VCaP (cell line): ENCODE data around the gene HRH1.

Experiments
- H3K27ac ChIP-seq: fragments of 450-650 bp; 2 replicates; pipeline ENCODE4 v1.5.1; 2017
- TF ChIP-seq, protein P1 (sequence below): fragments of 450-650 bp; conservative IDR thresholded peaks from 2 replicates; pipeline ENCODE4 v1.5.1; 2017; ENCODE audit warnings: mild to moderate bottlenecking, moderate library complexity

HRH1 gene

GRCh38 chr3:11305509-11305908, 151.2 kb downstream of the HRH1 start:
- H3K27ac ChIP-seq, result no peak overlapping the region
- TF ChIP-seq, protein P1, sequence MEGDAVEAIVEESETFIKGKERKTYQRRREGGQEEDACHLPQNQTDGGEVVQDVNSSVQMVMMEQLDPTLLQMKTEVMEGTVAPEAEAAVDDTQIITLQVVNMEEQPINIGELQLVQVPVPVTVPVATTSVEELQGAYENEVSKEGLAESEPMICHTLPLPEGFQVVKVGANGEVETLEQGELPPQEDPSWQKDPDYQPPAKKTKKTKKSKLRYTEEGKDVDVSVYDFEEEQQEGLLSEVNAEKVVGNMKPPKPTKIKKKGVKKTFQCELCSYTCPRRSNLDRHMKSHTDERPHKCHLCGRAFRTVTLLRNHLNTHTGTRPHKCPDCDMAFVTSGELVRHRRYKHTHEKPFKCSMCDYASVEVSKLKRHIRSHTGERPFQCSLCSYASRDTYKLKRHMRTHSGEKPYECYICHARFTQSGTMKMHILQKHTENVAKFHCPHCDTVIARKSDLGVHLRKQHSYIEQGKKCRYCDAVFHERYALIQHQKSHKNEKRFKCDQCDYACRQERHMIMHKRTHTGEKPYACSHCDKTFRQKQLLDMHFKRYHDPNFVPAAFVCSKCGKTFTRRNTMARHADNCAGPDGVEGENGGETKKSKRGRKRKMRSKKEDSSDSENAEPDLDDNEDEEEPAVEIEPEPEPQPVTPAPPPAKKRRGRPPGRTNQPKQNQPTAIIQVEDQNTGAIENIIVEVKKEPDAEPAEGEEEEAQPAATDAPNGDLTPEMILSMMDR, result no peak

DNA sequence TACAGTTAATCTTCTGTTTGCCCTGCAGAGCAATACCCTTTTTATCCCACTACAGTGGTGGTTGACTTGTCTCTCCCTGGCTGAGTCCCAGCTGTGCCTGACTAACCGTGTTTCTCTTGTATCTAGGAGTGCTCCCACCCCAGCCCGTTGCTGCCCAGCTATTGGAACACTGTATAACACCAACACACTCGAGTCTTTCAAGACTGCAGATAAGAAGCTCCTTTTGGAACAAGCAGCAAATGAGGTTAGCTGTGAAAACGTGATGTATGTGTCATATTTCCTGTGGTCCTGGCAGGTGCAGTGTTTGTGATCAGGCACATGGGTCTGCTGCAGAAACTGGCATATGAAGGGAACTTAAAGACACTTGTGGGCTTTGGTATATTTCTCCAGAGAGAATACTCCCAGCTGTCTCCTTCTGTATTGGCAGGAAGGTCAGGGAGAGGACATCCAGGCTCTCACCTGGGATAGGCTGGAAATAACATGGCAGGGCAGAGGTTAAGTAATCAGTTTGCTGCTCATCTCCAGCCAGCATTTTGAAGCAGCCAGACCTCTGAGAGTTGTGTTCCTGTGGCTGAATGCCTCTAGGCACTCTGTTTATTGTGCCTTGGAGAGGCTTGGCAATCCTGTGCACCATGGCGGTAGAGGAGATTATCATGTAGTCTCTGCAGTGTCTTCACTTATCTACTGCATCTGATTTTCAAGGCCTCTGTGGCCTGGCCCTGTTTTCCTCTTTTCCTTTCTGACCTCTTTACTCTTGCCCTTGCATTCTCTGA, 152.7 kb downstream of the HRH1 start:
- no peak overlapping the region for H3K27ac ChIP-seq
- TF ChIP-seq, protein P1, result no peak

- TF ChIP-seq, protein P1, result no peak
- no peak overlapping the region for H3K27ac ChIP-seq
These were observed 153.6 kb downstream of the HRH1 start for GRCh38 chr3:11307830-11308432.

DNA sequence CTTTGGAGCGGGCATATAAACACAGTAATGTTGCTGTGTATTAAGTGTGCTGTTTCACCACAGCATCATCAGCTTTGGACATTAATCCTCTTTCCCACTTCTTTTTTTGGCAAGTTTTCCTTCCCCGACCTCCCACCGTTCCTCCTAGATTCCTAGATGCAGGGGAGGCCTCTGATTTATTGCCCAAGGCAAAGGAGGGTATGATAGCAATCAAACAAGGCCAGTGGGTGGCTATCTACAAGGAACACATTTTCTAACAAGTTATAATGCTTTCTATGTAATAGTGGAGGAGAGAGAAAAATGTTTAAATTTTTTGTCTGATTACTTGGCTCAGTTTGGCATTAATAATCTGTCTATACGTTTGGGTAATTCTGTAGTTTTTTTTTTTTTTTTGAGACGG, 156.0 kb downstream of the HRH1 start:
- TF ChIP-seq, protein P1, result no peak
- no peak overlapping the region for H3K27ac ChIP-seq

DNA sequence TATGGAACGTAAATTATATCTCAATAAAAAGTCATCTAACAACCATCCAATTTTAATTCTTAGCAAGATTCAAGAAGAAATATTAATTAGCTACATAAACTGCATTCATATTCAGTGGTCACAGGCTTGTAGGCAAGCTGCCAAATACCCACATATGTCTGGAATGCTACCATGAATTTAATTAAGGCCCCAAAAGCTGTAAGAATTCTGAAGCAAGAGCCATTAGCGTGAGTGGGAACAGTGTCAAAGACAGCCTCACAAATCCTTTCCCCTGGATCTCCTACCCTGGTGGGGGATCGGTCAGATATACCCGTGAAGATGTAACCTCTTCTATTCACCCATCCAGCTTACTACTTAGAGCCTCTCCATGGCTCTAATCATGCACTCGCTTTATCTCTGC, 157.9 kb downstream of the HRH1 start:
- no peak overlapping the region for H3K27ac ChIP-seq
- TF ChIP-seq, protein P1, result no peak
